ENCODE measurements around the gene ACOXL. TPM values are rescaled to one million over a fixed set of nuclear protein-coding genes. Genes with fewer than 3 reads are reported as not detected.

Gene ACOXL
- total and polyA plus RNA-seq, 10 of the 15 experiments (the other 5 are each of a cell fraction or from before 2014, with no cell fraction given) = 0.05 to 1.3 (median 0.71) TPM

GRCh38 chr2:110927526-110927925, 195.2 kb downstream of the ACOXL start:
- H2AFZ ChIP-seq (ENCODE audit: control insufficient read depth, low read depth, low read length) = no peak overlapping the region
- no peaks in the 10 kb centered on the region for H3K36me3 ChIP-seq (ENCODE audit: control insufficient read depth in 2 of 2, insufficient read depth in 2 of 2, low read length in 1 of 2)
- H3K27me3 ChIP-seq (replicated peaks in 1 of 2; ENCODE audit: control insufficient read depth in 2 of 2, insufficient read depth in 2 of 2, low read length in 1 of 2) = no peaks in the 10 kb centered on the region
- H3K27ac ChIP-seq (ENCODE audit: control insufficient read depth, insufficient read depth) = no peak overlapping the region
- no peaks in the 10 kb centered on the region for H4K20me1 ChIP-seq (ENCODE audit: control insufficient read depth, insufficient read depth)
- no peak for FAIRE-seq
- no peaks in the 10 kb centered on the region for H3K4me1 ChIP-seq (ENCODE audit: control insufficient read depth, insufficient read depth, low read length)
- ChIA-PET POLR2A (no interaction called here), RAD21 (ENCODE audit: unreplicated experiment) (no interaction called here), SMC1A (ENCODE audit: uncharacterized antibody, unreplicated experiment) (no interaction called here), CTCF (no interaction called here)
- no peak overlapping the region for H3K9ac ChIP-seq (ENCODE audit: control insufficient read depth, insufficient read depth, low read length)
- H3K9me3 ChIP-seq (replicated peaks; ENCODE audit: control insufficient read depth, insufficient read depth, low read length) = peaks cover 11% of the 10 kb centered on the region; the same call in 2 of the 3 replicates
- DNase-seq (ENCODE audit: low read depth, low spot score) = no peak
- H3K79me2 ChIP-seq (ENCODE audit: control insufficient read depth, insufficient read depth, low read length) = no peaks in the 10 kb centered on the region
- BruUV-seq (replicated peaks) = no TSS peak
- no peak for TF ChIP-seq SMAD1 (IDR thresholded peaks at IDR 0.05; ENCODE audit: low read depth, partially characterized antibody)
- intact Hi-C loops (cut with micrococcal nuclease; ENCODE audit: unreplicated experiment) (loop anchor here (2.0 kb wide), 1 partner anchor 33 kb away; no protein-coding TSS in a partner anchor), in situ Hi-C loops (cut with MboI) (no loop called here)
- WGBS (ENCODE audit: insufficient coverage, insufficient replicate concordance, low lambda C conversion rate, missing lambda C conversion rate) = 64% methylated on average over 3 of the region's 3 CpGs
- no peak overlapping the region for H3K4me3 ChIP-seq
- no peak for ATAC-seq
- no peak overlapping the region for H3K4me2 ChIP-seq (ENCODE audit: control insufficient read depth, insufficient read depth)

- in situ Hi-C loops (cut with MboI) (no loop called here), intact Hi-C loops (cut with micrococcal nuclease; ENCODE audit: unreplicated experiment) (no loop called here)
- no peaks in the 10 kb centered on the region for H3K36me3 ChIP-seq (ENCODE audit: control insufficient read depth in 2 of 2, insufficient read depth in 2 of 2, low read length in 1 of 2)
- ATAC-seq (no peak), DNase-seq (ENCODE audit: low read depth, low spot score) (no peak), FAIRE-seq (no peak)
- RAD21 ChIA-PET (ENCODE audit: unreplicated experiment) = no interaction called here
- H3K4me1 ChIP-seq (ENCODE audit: control insufficient read depth, insufficient read depth, low read length) = no peaks in the 10 kb centered on the region
- no peak overlapping the region for H2AFZ ChIP-seq (ENCODE audit: control insufficient read depth, low read depth, low read length)
- SMC1A ChIA-PET (ENCODE audit: uncharacterized antibody, unreplicated experiment) = no interaction called here
- POLR2A ChIA-PET = no interaction called here
- no peak overlapping the region for H3K4me2 ChIP-seq (ENCODE audit: control insufficient read depth, insufficient read depth)
- no peaks in the 10 kb centered on the region for H3K79me2 ChIP-seq (ENCODE audit: control insufficient read depth, insufficient read depth, low read length)
- no TSS peak for BruUV-seq (replicated peaks)
- H3K27me3 ChIP-seq (replicated peaks in 1 of 2; ENCODE audit: control insufficient read depth in 2 of 2, insufficient read depth in 2 of 2, low read length in 1 of 2) = no peaks in the 10 kb centered on the region
- H4K20me1 ChIP-seq (ENCODE audit: control insufficient read depth, insufficient read depth) = no peaks in the 10 kb centered on the region
- no peak overlapping the region for H3K9ac ChIP-seq (ENCODE audit: control insufficient read depth, insufficient read depth, low read length)
- H3K9me3 ChIP-seq (replicated peaks; ENCODE audit: control insufficient read depth, insufficient read depth, low read length) = peaks cover 11% of the 10 kb centered on the region; the same call in 2 of the 3 replicates
- CTCF ChIA-PET = no interaction called here
- H3K4me3 ChIP-seq = no peak overlapping the region
- 76% methylated on average over 1 of the region's 1 CpG for WGBS (ENCODE audit: insufficient coverage, insufficient replicate concordance, low lambda C conversion rate, missing lambda C conversion rate)
- TF ChIP-seq EED (IDR thresholded peaks at IDR 0.05; ENCODE audit: low read depth) (no peak), TCF12 (IDR thresholded peaks at IDR 0.05; ENCODE audit: low read depth, low read length) (no peak)
- no peak overlapping the region for H3K27ac ChIP-seq (ENCODE audit: control insufficient read depth, insufficient read depth)
Measured at GRCh38 chr2:110929528-110929927, 197.2 kb downstream of the ACOXL start.

Measured in GM12878 (cell line).